Prostate gland (tissue), 2 donors: ENCODE data around the gene NBAS. TPM values are rescaled to one million over a fixed set of nuclear protein-coding genes. Genes with fewer than 3 reads are reported as not detected.
"Not testable (repeated sequence)": the region's sequence is repeated elsewhere in the genome, so short reads cannot be mapped to it uniquely, and the experiment has no call there.

Experiments
- DNase-seq: peaks from one replicate; pipeline ENCODE4 v3.0.0-alpha.2; 2019; ENCODE audit warnings: low spot score
- H3K27ac ChIP-seq, 2 donors: fragments of 200-600 bp; sonication (generic); 2 replicates each; pipeline ENCODE4 v1.5.1; 2017 to 2019
- H3K27me3 ChIP-seq: fragments of 200-600 bp; sonication (generic); replicated peaks from 2 replicates; pipeline ENCODE4 v1.5.1; 2019; ENCODE audit not compliant: insufficient read depth
- H3K36me3 ChIP-seq, 2 donors: fragments of 200-600 bp; sonication (generic); 1 replicate in 1 of 2; 2 replicates in 1 of 2; pipeline versions ENCODE4 v1.5.1 to v1.8.1; 2017 to 2019
- H3K4me1 ChIP-seq: fragments of 200-600 bp; sonication (generic); replicated peaks from 2 replicates; pipeline ENCODE4 v1.5.1; 2019
- H3K4me3 ChIP-seq, 2 donors: fragments of 200-600 bp; sonication (generic); 2 replicates each; pipeline ENCODE4 v1.5.1; 2017 to 2019
- H3K9me3 ChIP-seq: fragments of 200-600 bp; sonication (generic); 2 replicates; pipeline ENCODE4 v1.5.1; 2017
- CTCF ChIP-seq, 4 experiments: fragments of 200-600 bp in 2 of 4; fragments of 450-650 bp in 2 of 4; sonication (generic) in 2 of 4; IDR thresholded peaks; 1 replicate in 3 of 4; 2 replicates in 1 of 4; pipeline ENCODE4 v1.5.1; 2016 to 2019; ENCODE audit warnings: antibody characterized with exemption in 4 of 4, mild to moderate bottlenecking in 2 of 4, moderate library complexity in 2 of 4
- POLR2A ChIP-seq: fragments of 450-650 bp; IDR thresholded peaks from one replicate; pipeline ENCODE4 v1.6.1; 2016; ENCODE audit warnings: antibody characterized with exemption, mild to moderate bottlenecking
- POLR2AphosphoS5 ChIP-seq: sonication (generic); formaldehyde crosslinking; IDR thresholded peaks from one replicate; pipeline ENCODE4 v1.6.1; 2017; ENCODE audit warnings: antibody characterized with exemption
- WGBS: methylation state at CpG from one replicate; pipeline ENCODE4 v1.1.5; 2018; 5-methylcytosine and 5-hydroxymethylcytosine counted together
- intact Hi-C: fragments of 100-400 bp; cut with DNase I; formaldehyde crosslinking; loops from one replicate; pipeline ENCODE4 v1.14.2; 2022
- total RNA-seq, 2 donors: library from RNA; depleted of rRNA; stranded (reverse); fragments of >200 nt; gene quantifications; one replicate each; pipeline ENCODE4 v1.1.0, GENCODE V29; 2016

NBAS gene
- total RNA-seq, 2 donors from 2014 or later, result 34.8 to 55.0 TPM

GRCh38 chr2:15223887-15224286 lies 337.2 kb downstream of the NBAS start:
- intact Hi-C loops, result no loop called here
- Histone ChIP-seq H3K9me3 (no peaks in the 10 kb centered on the region), H3K27ac (no peak overlapping the region), H3K4me3 (no peak overlapping the region), H3K4me1 (no peaks in the 10 kb centered on the region), H3K27me3 (no peaks in the 10 kb centered on the region), H3K36me3 (no peaks in the 10 kb centered on the region)
- DNase-seq, result no peak
- TF ChIP-seq CTCF (IDR thresholded peaks at IDR 0.05), result no peak
- TF ChIP-seq POLR2AphosphoS5, result no peak
- TF ChIP-seq POLR2A, result no peak
- WGBS, result 87% methylated on average over 3 of the region's 3 CpGs

- no peak for DNase-seq
- no peaks in the 10 kb centered on the region for H3K36me3 ChIP-seq
- no peaks in the 10 kb centered on the region for H3K9me3 ChIP-seq
- no peaks in the 10 kb centered on the region for H3K27me3 ChIP-seq
- no peak overlapping the region for H3K27ac ChIP-seq
- intact Hi-C loops, result no loop called here
- TF ChIP-seq CTCF (IDR thresholded peaks at IDR 0.05) (no peak), POLR2A (no peak), POLR2AphosphoS5 (no peak)
- no peak overlapping the region for H3K4me3 ChIP-seq
- WGBS, result 58% methylated on average over 3 of the region's 3 CpGs
- H3K4me1 ChIP-seq, result no peaks in the 10 kb centered on the region
Measured at GRCh38 chr2:15222856-15223255, 338.3 kb downstream of the NBAS start.

- Histone ChIP-seq H3K27me3 (no peaks in the 10 kb centered on the region), H3K36me3 (no peaks in the 10 kb centered on the region), H3K9me3 (no peaks in the 10 kb centered on the region), H3K4me1 (no peaks in the 10 kb centered on the region), H3K4me3 (no peak overlapping the region), H3K27ac (no peak overlapping the region)
- no peak for DNase-seq
- intact Hi-C loops, result no loop called here
- no peak for TF ChIP-seq POLR2A
- no peak for TF ChIP-seq POLR2AphosphoS5
- TF ChIP-seq CTCF (IDR thresholded peaks at IDR 0.05), result no peak
Measured at GRCh38 chr2:15220603-15221002, 340.5 kb downstream of the NBAS start.

- H3K36me3 ChIP-seq, result no peaks in the 10 kb centered on the region
- intact Hi-C loops, result no loop called here
- 98% methylated on average over 17 of the region's 17 CpGs for WGBS
- no peak for TF ChIP-seq CTCF (IDR thresholded peaks at IDR 0.05)
- no peak for TF ChIP-seq POLR2A
- no peak for TF ChIP-seq POLR2AphosphoS5
- H3K4me3 ChIP-seq, result no peak overlapping the region
- H3K27me3 ChIP-seq, result no peaks in the 10 kb centered on the region
- no peak for DNase-seq
- no peaks in the 10 kb centered on the region for H3K9me3 ChIP-seq
- H3K4me1 ChIP-seq, result no peaks in the 10 kb centered on the region
- H3K27ac ChIP-seq, result no peak overlapping the region
Measured at GRCh38 chr2:15218423-15219086, 342.6 kb downstream of the NBAS start.

GRCh38 chr2:15212249-15212648 lies 348.9 kb downstream of the NBAS start:
- DNase-seq, result no peak
- no peak for TF ChIP-seq CTCF (IDR thresholded peaks at IDR 0.05)
- no peak for TF ChIP-seq POLR2A
- TF ChIP-seq POLR2AphosphoS5, result no peak
- Histone ChIP-seq H3K4me3 (no peak overlapping the region), H3K27me3 (no peaks in the 10 kb centered on the region), H3K27ac (no peak overlapping the region), H3K36me3 (no peaks in the 10 kb centered on the region), H3K9me3 (no peaks in the 10 kb centered on the region), H3K4me1 (no peaks in the 10 kb centered on the region)
- intact Hi-C loops, result no loop called here
- 93% methylated on average over 6 of the region's 6 CpGs for WGBS

- 100% methylated on average over 1 of the region's 1 CpG for WGBS
- intact Hi-C loops, H3K36me3 ChIP-seq, H3K4me1 ChIP-seq, H3K27ac ChIP-seq, DNase-seq, H3K9me3 ChIP-seq, H3K4me3 ChIP-seq, H3K27me3 ChIP-seq: not testable (repeated sequence)
Measured at GRCh38 chr2:15210542-15210941, 350.6 kb downstream of the NBAS start.
